SK-N-DZ (cell line): ENCODE measurements around the gene MAP2K2.
"Not testable (repeated sequence)": the region's sequence is repeated elsewhere in the genome, so short reads cannot be mapped to it uniquely, and the experiment has no call there.

ENCODE experiments used
- DNase-seq: peaks from one replicate; pipeline ENCODE4 v3.0.0-alpha.2; 2015; ENCODE audit warnings: low spot score

MAP2K2 gene

DNA sequence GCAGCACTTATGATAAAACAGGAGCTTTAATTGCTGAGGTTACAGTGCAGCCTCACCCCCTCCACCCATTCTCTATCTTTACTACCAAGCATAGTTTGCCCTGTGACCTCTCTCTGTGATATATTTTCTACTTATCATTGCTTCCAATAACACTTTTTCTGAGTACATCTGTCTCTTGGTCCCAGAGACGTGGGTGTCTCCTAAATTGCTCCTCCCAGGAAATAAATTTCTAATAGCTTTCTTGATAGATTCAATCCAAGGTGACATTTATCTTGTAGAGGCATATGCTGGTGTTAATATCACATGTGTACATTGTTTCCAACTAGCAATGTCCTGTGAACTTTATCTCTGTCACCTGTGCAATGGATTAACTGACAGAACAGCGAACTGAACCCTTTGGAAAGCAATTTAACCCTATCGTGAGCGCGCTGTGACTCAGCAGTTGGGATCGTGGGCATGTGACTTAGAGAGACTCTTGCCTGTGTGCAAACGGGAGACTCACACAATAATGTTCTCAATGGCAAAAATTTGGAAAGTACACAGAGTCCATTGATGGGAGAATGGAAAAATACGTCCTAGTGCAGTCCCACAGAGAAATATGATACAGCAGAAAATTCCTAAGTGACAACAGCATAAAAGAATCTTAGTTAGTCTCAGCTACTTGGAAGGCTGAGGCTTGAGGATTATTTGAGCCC lies 7.0 kb upstream of the MAP2K2 start:
- no peak for DNase-seq

DNA sequence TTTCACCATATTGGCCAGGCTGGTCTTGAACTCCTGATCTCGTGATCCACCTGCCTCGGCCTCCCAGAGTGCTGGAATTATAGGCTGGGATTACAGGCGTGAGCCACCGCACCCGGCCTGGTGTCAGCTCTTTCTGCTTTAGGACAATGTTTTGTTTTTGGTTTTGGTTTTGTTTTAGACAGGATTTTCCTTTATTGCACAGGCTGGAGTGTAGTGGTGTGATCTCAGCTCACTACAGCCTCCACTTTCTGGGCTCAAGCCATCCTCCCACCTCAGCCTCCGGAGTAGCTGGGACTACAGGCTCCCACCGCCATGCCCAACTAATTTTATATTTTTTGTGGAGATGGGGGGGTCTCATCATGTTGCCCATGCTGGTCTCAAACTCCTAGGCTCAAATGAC lies 5.1 kb upstream of the MAP2K2 start:
- not testable (repeated sequence) for DNase-seq

GRCh38 chr19:4127322-4127721 lies 3.4 kb upstream of the MAP2K2 start:
- DNase-seq: not testable (repeated sequence)

GRCh38 chr19:4124638-4125037 lies 716 bp upstream of the MAP2K2 start:
- DNase-seq: no peak

GRCh38 chr19:4122480-4122879 lies 1.4 kb downstream of the MAP2K2 start:
- DNase-seq: no peak

DNA sequence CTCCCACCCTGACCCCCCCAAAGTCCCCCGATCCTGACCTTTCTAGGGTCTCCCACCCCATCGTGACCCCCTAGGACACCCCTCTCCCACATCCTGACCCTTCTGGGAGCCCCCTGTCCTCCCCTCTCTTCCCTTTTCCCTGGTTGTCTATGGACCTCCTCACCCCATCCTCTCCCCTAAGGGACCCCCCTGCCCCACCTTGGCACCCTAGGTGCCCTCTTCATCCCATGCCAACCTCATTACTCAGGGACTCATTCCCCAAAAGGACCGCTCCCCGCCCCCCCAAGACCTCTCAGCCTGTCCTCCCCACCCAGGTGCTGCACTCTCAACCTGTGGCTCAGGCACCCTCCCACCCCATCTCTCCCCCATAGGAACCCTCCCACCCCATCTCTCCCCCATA lies 2.1 kb downstream of the MAP2K2 start:
- DNase-seq: no peak

GRCh38 chr19:4121273-4121612 lies 2.7 kb downstream of the MAP2K2 start:
- no peak for DNase-seq

GRCh38 chr19:4120559-4121272 lies 3.2 kb downstream of the MAP2K2 start:
- no peak for DNase-seq

- DNase-seq: no peak
Observed at GRCh38 chr19:4119763-4120162, 4.2 kb downstream of the MAP2K2 start.

DNA sequence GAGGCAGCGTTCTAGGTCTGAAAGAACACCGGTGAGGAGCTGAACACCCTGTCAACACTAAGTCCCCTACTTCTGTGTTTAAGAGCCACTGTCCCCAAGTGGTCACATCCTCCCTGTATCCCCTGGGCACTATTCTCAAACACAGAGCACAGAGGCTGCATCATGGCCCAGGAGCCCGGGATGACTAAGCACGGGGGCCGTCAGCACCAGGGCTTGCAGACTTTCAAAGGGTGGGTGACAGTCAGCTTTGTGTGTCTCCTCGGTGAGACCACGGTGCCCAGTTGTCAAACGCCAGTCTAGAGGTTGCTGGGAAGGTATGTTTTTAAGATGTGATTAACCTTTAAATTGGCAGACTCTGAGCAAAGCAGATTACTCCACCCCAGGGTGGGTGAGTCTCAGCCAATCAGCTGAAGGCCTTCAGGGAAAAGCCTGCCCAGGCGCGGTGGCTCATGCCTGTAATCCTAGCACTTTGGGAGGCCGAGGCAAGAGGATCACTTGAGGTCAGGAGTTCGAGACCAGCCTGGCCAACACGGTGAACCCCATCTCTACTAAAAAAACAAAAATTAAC lies 8.0 kb downstream of the MAP2K2 start:
- DNase-seq: no peak

GRCh38 chr19:4115050-4115817 lies 8.7 kb downstream of the MAP2K2 start:
- no peak for DNase-seq

DNA sequence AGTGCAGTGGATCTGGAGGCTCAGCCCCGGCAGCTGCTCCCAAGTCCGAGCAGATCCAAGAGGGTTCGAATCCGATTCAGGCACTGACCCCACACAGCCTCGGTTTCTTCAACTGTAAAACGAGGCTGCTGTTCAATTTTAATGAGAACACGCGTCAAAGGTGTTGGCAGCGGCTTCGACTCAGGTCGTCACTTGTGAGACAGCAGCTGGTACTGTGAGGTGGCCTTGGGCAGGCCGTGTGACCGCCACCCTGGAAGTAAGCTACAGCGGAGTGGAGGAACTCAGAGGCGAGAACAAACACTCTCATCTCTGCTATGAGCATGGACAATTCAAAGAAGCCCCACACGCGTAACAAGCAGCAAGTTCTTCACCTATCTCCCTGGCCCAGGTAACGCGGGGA lies 9.7 kb downstream of the MAP2K2 start:
- DNase-seq: no peak

DNA sequence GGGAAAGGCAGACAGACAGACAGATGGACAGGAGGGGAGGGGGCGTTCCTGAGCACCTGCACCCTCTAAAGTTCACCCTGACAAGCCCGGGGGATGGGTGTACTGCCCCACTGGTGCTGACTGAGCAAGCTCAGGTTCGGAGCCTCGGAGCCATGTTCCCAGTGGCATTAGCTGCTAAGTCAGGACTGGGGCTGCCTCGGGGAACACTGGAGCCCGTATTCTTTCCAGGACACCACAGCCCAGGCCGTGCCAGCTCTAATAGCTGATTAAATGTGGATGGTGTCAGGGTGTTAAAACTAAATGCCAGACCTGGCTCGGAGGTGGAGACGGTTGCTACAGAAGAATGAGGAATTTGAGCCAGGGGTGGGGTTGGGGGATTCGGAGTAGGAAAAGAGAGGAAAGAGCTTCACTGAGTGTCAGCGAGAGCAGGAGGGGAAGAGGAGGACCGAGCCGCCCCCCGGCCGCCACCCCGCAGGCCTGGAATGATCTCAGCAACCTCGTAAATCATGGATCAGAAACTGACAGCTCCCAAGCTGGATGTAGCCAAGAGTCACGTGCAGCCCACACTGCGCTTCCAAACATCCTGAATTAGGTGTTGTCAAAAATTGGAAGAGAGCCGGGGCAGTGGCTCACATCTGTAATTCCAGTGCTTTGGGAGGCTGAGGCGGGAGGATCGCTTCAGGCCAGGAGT lies 10.4 kb downstream of the MAP2K2 start:
- no peak for DNase-seq

- no peak for DNase-seq
Observed at GRCh38 chr19:4112367-4112766, 11.6 kb downstream of the MAP2K2 start.

DNA sequence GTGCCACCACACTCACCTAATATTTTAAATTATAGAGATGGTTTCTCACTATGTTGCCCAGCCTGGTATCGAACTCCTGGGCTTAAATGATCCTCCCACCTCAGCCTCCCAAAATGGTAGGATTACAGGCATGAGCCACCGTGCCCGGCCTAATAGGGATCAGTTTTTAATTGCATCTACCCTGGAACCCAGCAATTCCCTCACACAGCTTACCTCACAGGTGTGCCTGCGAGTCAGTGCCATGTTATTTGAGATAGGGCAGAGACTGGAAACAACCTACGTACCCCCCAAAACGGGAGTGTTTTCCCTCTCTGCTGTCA lies 14.3 kb downstream of the MAP2K2 start:
- no peak for DNase-seq

GRCh38 chr19:4108767-4109625 lies 14.9 kb downstream of the MAP2K2 start:
- DNase-seq: no peak

GRCh38 chr19:4103080-4103433 lies 20.9 kb downstream of the MAP2K2 start:
- DNase-seq: no peak

- DNase-seq: no peak
Observed at GRCh38 chr19:4102339-4103079, 21.4 kb downstream of the MAP2K2 start.

GRCh38 chr19:4101496-4101770 lies 22.5 kb downstream of the MAP2K2 start:
- DNase-seq: no peak

DNA sequence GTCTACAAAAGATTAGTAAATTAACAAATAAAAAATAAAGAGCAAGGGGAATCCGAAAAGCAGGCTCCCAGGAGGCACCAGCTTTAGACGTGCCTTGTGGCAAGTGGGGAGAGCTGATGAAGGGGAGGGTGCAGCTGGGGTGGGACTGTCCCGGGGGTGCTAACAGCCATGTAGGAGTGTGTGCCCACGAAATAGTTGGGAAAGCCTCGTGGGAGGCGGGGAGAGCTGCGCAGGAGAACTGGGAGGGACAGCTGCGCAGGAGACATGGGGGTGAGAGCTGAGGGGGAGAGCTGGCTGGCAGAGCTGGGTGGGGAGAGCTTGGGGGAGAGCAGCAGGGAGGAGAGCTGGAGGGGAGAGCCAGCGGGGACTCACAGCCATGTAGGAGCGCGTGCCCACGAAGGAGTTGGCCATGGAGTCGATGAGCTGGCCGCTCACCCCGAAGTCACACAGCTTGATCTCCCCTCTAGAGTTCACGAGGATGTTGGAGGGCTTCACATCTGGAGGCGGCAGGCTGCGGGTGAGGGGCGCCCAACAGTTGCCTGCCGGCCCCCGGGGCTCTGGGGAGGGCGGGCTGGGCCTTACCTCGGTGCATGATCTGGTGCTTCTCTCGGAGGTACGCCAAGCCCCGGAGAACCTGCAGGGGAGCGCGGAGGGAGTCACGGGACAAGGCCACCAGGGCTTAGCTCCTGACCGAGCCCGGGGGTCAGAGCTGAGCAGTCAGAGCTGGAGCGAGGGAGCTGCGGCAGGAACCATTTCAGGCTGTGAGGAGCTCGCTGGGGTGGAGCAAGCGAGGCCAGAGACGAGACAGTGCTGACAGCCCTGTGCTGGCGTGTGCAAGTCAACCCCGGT lies 23.1 kb downstream of the MAP2K2 start:
- DNase-seq: no peak
